ENCODE results near the gene ZFYVE19.
A peak's percentile ranks its signal among the peaks of the same experiment; 100 is the strongest.
"Not testable (repeated sequence)": the region's sequence is repeated elsewhere in the genome, so short reads cannot be mapped to it uniquely, and the experiment has no call there.

The ZFYVE19 gene

GRCh38 chr15:40847223-40847961 is 40.5 kb downstream of the ZFYVE19 start:
- DNase-seq = no peak

GRCh38 chr15:40850576-40851112 is 43.8 kb downstream of the ZFYVE19 start:
- no peak for DNase-seq

GRCh38 chr15:40852529-40852928 is 45.6 kb downstream of the ZFYVE19 start:
- no peak for DNase-seq

GRCh38 chr15:40853241-40853890 is 46.5 kb downstream of the ZFYVE19 start:
- no peak for DNase-seq

- no peak for DNase-seq
These were observed 47.3 kb downstream of the ZFYVE19 start for GRCh38 chr15:40854161-40854560.

- DNase-seq = no peak
These were observed 48.9 kb downstream of the ZFYVE19 start for GRCh38 chr15:40855706-40856234.

- no peak for DNase-seq
These were observed 49.9 kb downstream of the ZFYVE19 start for GRCh38 chr15:40856746-40857145.

- peak; percentile 84 for DNase-seq
These were observed 50.9 kb downstream of the ZFYVE19 start for GRCh38 chr15:40857601-40858341.

- DNase-seq = no peak
These were observed 51.8 kb downstream of the ZFYVE19 start for GRCh38 chr15:40858706-40859105.

- peak; percentile 89 for DNase-seq
These were observed 52.4 kb downstream of the ZFYVE19 start for GRCh38 chr15:40859206-40859851.

- DNase-seq = not testable (repeated sequence)
These were observed 54.3 kb downstream of the ZFYVE19 start for GRCh38 chr15:40861147-40861546.

GRCh38 chr15:40863660-40864270 is 56.9 kb downstream of the ZFYVE19 start:
- no peak for DNase-seq
